ENCODE data around the gene GPC6. TPM values are rescaled to one million over a fixed set of nuclear protein-coding genes. Genes with fewer than 3 reads are reported as not detected.

GPC6 gene
- polyA plus RNA-seq, 1 donor = 26.7 TPM

DNA sequence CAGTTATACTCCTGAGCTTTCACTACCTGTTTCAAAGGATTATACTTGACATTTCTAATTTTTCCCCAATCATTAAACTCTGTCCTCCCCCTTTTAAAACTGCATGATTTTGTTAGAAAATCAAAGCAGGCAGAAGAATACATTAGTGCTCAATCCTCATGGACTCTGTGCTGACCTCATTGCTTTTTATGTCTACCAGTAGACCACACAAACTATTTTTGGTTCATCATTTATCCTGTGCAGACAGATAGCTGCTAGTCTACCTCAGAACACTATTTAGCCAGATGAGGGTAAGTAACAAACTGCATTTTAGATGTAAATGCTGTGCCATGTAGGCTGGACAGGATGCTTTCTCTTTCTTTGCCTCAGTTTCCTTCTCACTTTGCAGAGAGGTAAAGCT is 1016.9 kb downstream of the GPC6 start:
- Histone ChIP-seq H3K4me1 (ENCODE audit: control insufficient read depth, insufficient read depth, low read length) (no peaks in the 10 kb centered on the region), H3K27me3 (ENCODE audit: control insufficient read depth, insufficient read depth, low read length) (no peaks in the 10 kb centered on the region), H3K9me3 (ENCODE audit: control insufficient read depth, low read depth, low read length) (peaks cover 6% of the 10 kb centered on the region), H3K4me3 (ENCODE audit: low read length) (no peak overlapping the region), H3K36me3 (ENCODE audit: control insufficient read depth, insufficient read depth, low read length) (no peaks in the 10 kb centered on the region), H3K27ac (ENCODE audit: low read length) (no peak overlapping the region)
- no peak for DNase-seq

GRCh38 chr13:94246495-94246894 is 1019.9 kb downstream of the GPC6 start:
- H3K9me3 ChIP-seq (ENCODE audit: control insufficient read depth, low read depth, low read length) = peaks cover 6% of the 10 kb centered on the region
- no peak overlapping the region for H3K27ac ChIP-seq (ENCODE audit: low read length)
- H3K27me3 ChIP-seq (ENCODE audit: control insufficient read depth, insufficient read depth, low read length) = no peaks in the 10 kb centered on the region
- no peak overlapping the region for H3K4me3 ChIP-seq (ENCODE audit: low read length)
- H3K36me3 ChIP-seq (ENCODE audit: control insufficient read depth, insufficient read depth, low read length) = no peaks in the 10 kb centered on the region
- DNase-seq = no peak
- H3K4me1 ChIP-seq (ENCODE audit: control insufficient read depth, insufficient read depth, low read length) = no peaks in the 10 kb centered on the region
- WGBS (ENCODE audit: insufficient coverage, low lambda C conversion rate) = 100% methylated on average over 1 of the region's 1 CpG

DNA sequence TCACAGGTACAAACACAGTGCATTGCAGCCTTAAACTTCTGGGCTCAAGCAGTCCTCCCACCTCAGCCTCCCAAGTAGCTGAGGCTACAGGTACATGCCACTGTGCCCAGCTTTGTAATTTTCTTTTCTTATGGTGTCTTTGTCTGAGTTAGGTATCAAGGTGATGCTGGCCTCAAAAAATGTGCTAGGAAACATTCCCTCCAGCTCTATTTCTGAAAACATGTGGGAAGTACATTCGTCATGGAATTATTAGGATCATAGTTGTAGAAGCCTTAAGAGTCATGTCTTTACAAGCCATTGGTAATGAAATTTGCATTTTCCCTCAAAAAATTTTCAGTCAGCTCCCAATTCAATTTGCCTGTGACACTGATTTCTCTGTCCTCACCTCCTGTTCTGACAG is 1021.3 kb downstream of the GPC6 start:
- DNase-seq = no peak
- Histone ChIP-seq H3K36me3 (ENCODE audit: control insufficient read depth, insufficient read depth, low read length) (no peaks in the 10 kb centered on the region), H3K9me3 (ENCODE audit: control insufficient read depth, low read depth, low read length) (peaks cover 6% of the 10 kb centered on the region), H3K4me3 (ENCODE audit: low read length) (no peak overlapping the region), H3K27ac (ENCODE audit: low read length) (no peak overlapping the region), H3K4me1 (ENCODE audit: control insufficient read depth, insufficient read depth, low read length) (no peaks in the 10 kb centered on the region), H3K27me3 (ENCODE audit: control insufficient read depth, insufficient read depth, low read length) (no peaks in the 10 kb centered on the region)
- 83% methylated on average over 1 of the region's 1 CpG for WGBS (ENCODE audit: insufficient coverage, low lambda C conversion rate)

GRCh38 chr13:94248454-94249228 is 1022.0 kb downstream of the GPC6 start:
- DNase-seq = peak in 1 of 2 donors; percentile 32
- Histone ChIP-seq H3K27ac (ENCODE audit: low read length) (no peak overlapping the region), H3K27me3 (ENCODE audit: control insufficient read depth, insufficient read depth, low read length) (no peaks in the 10 kb centered on the region), H3K9me3 (ENCODE audit: control insufficient read depth, low read depth, low read length) (peaks cover 6% of the 10 kb centered on the region), H3K36me3 (ENCODE audit: control insufficient read depth, insufficient read depth, low read length) (no peaks in the 10 kb centered on the region), H3K4me1 (ENCODE audit: control insufficient read depth, insufficient read depth, low read length) (no peaks in the 10 kb centered on the region), H3K4me3 (ENCODE audit: low read length) (no peak overlapping the region)
- WGBS (ENCODE audit: insufficient coverage, low lambda C conversion rate) = 60% methylated on average over 1 of the region's 2 CpGs

GRCh38 chr13:94249512-94249911 is 1022.9 kb downstream of the GPC6 start:
- Histone ChIP-seq H3K9me3 (ENCODE audit: control insufficient read depth, low read depth, low read length) (peaks cover 6% of the 10 kb centered on the region), H3K27ac (ENCODE audit: low read length) (no peak overlapping the region), H3K27me3 (ENCODE audit: control insufficient read depth, insufficient read depth, low read length) (no peaks in the 10 kb centered on the region), H3K36me3 (ENCODE audit: control insufficient read depth, insufficient read depth, low read length) (no peaks in the 10 kb centered on the region), H3K4me3 (ENCODE audit: low read length) (no peak overlapping the region), H3K4me1 (ENCODE audit: control insufficient read depth, insufficient read depth, low read length) (no peaks in the 10 kb centered on the region)
- no CpG with 5 or more reads among the region's 1 CpG for WGBS (ENCODE audit: insufficient coverage, low lambda C conversion rate)
- no peak for DNase-seq

- Histone ChIP-seq H3K4me1 (ENCODE audit: control insufficient read depth, insufficient read depth, low read length) (no peaks in the 10 kb centered on the region), H3K27me3 (ENCODE audit: control insufficient read depth, insufficient read depth, low read length) (no peaks in the 10 kb centered on the region), H3K4me3 (ENCODE audit: low read length) (no peak overlapping the region), H3K27ac (ENCODE audit: low read length) (no peak overlapping the region), H3K9me3 (ENCODE audit: control insufficient read depth, low read depth, low read length) (no peaks in the 10 kb centered on the region), H3K36me3 (ENCODE audit: control insufficient read depth, insufficient read depth, low read length) (no peaks in the 10 kb centered on the region)
- WGBS (ENCODE audit: insufficient coverage, low lambda C conversion rate) = 100% methylated on average over 1 of the region's 9 CpGs
- DNase-seq = no peak
These were observed 1025.4 kb downstream of the GPC6 start for GRCh38 chr13:94251831-94252608.

- Histone ChIP-seq H3K4me1 (ENCODE audit: control insufficient read depth, insufficient read depth, low read length) (no peaks in the 10 kb centered on the region), H3K4me3 (ENCODE audit: low read length) (no peak overlapping the region), H3K9me3 (ENCODE audit: control insufficient read depth, low read depth, low read length) (no peaks in the 10 kb centered on the region), H3K27me3 (ENCODE audit: control insufficient read depth, insufficient read depth, low read length) (no peaks in the 10 kb centered on the region), H3K36me3 (ENCODE audit: control insufficient read depth, insufficient read depth, low read length) (no peaks in the 10 kb centered on the region), H3K27ac (ENCODE audit: low read length) (no peak overlapping the region)
- DNase-seq = no peak
These were observed 1028.1 kb downstream of the GPC6 start for GRCh38 chr13:94254737-94255136.

DNA sequence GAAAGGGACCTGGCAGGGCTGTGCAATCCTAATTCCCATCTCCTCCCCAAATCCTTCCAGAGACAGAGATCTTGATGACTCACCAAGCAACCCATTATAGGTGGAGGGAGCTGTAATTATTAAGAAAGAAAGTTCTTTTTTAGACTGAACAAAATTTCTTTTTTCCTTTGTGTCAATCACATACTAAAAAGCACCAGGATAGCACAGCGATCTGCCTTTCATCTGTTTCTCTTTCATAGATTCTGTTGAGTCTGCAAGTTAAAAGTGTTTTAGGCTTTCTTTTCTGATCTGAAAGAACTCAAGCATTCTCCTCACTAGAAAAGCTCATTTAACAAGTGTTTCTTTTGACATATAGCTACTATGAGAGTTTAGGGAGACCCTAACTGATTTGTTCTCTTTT is 1030.1 kb downstream of the GPC6 start:
- no peak overlapping the region for H3K27ac ChIP-seq (ENCODE audit: low read length)
- H3K4me3 ChIP-seq (ENCODE audit: low read length) = no peak overlapping the region
- no peaks in the 10 kb centered on the region for H3K36me3 ChIP-seq (ENCODE audit: control insufficient read depth, insufficient read depth, low read length)
- H3K4me1 ChIP-seq (ENCODE audit: control insufficient read depth, insufficient read depth, low read length) = no peaks in the 10 kb centered on the region
- no peaks in the 10 kb centered on the region for H3K27me3 ChIP-seq (ENCODE audit: control insufficient read depth, insufficient read depth, low read length)
- H3K9me3 ChIP-seq (ENCODE audit: control insufficient read depth, low read depth, low read length) = no peaks in the 10 kb centered on the region
- WGBS (ENCODE audit: insufficient coverage, low lambda C conversion rate) = no CpG with 5 or more reads among the region's 1 CpG
- no peak for DNase-seq

DNA sequence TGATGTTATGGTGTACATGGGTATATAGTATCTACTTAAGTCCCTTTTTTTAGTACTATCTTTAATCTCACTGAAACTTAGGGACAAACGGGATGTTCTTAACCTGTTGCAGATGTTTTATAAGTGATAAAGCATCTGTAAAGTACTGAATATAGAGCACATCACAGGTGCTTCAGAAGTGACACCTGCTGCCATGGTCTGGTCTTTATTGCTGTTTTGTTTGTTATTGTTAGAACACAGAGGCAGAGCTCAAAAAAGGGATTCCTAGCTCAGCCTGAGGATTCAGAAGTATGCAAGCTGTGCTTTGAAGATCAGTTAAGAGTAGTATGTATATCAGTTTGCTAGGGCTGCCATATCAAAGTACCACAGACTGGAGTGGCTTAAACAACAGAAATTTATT is 1033.4 kb downstream of the GPC6 start:
- Histone ChIP-seq H3K4me3 (ENCODE audit: low read length) (no peak overlapping the region), H3K27ac (ENCODE audit: low read length) (no peak overlapping the region), H3K4me1 (ENCODE audit: control insufficient read depth, insufficient read depth, low read length) (no peaks in the 10 kb centered on the region), H3K36me3 (ENCODE audit: control insufficient read depth, insufficient read depth, low read length) (no peaks in the 10 kb centered on the region), H3K9me3 (ENCODE audit: control insufficient read depth, low read depth, low read length) (no peaks in the 10 kb centered on the region), H3K27me3 (ENCODE audit: control insufficient read depth, insufficient read depth, low read length) (no peaks in the 10 kb centered on the region)
- DNase-seq = no peak
- no CpG with 5 or more reads among the region's 1 CpG for WGBS (ENCODE audit: insufficient coverage, low lambda C conversion rate)

DNA sequence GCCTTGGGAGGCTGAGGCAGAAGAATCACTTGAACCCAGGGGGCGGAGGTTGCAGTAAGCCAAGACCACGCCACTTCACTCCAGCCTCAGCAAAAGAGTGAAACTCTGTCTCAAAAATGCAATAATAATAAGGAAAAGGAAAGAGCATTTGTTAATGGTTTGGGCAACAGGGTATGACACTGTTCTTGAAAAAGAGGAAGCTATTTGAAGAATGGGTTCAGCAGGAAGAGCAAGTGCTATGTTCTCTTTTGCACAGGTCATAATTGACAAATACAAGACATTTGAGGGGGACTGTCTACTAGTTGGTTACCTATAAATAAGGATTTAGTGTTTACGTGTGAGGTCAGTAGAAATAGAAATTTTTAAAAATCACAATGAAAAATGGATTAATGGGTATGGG is 1034.6 kb downstream of the GPC6 start:
- Histone ChIP-seq H3K4me1 (ENCODE audit: control insufficient read depth, insufficient read depth, low read length) (no peaks in the 10 kb centered on the region), H3K9me3 (ENCODE audit: control insufficient read depth, low read depth, low read length) (no peaks in the 10 kb centered on the region), H3K27ac (ENCODE audit: low read length) (no peak overlapping the region), H3K36me3 (ENCODE audit: control insufficient read depth, insufficient read depth, low read length) (no peaks in the 10 kb centered on the region), H3K4me3 (ENCODE audit: low read length) (no peak overlapping the region), H3K27me3 (ENCODE audit: control insufficient read depth, insufficient read depth, low read length) (no peaks in the 10 kb centered on the region)
- no peak for DNase-seq
- 100% methylated on average over 1 of the region's 3 CpGs for WGBS (ENCODE audit: insufficient coverage, low lambda C conversion rate)

- no CpG with 5 or more reads among the region's 3 CpGs for WGBS (ENCODE audit: insufficient coverage, low lambda C conversion rate)
- H3K27me3 ChIP-seq (ENCODE audit: control insufficient read depth, insufficient read depth, low read length) = no peaks in the 10 kb centered on the region
These were observed 1036.4 kb downstream of the GPC6 start for GRCh38 chr13:94263038-94263437.

More at GRCh38 chr13:94263038-94263437, 1036.4 kb downstream of the GPC6 start:
- Histone ChIP-seq H3K36me3 (ENCODE audit: control insufficient read depth, insufficient read depth, low read length) (no peaks in the 10 kb centered on the region), H3K4me1 (ENCODE audit: control insufficient read depth, insufficient read depth, low read length) (no peaks in the 10 kb centered on the region), H3K4me3 (ENCODE audit: low read length) (no peak overlapping the region), H3K9me3 (ENCODE audit: control insufficient read depth, low read depth, low read length) (no peaks in the 10 kb centered on the region), H3K27ac (ENCODE audit: low read length) (no peak overlapping the region)
- peak; percentile 12 to 14 for DNase-seq
